NT2/D1 (cell line): ENCODE measurements around the gene ZNF488.

Experiments used
- DNase-seq: peaks from one replicate; pipeline ENCODE4 v3.0.0-alpha.2; 2011; ENCODE audit warnings: low read depth, low spot score
- H3K27me3 ChIP-seq: 2 replicates; pipeline ENCODE4 v1.6.0; 2011; ENCODE audit warnings: mild to moderate bottlenecking; ENCODE audit not compliant: insufficient read length, insufficient read depth
- H3K36me3 ChIP-seq: 2 replicates; pipeline ENCODE4 v1.6.1; 2011; ENCODE audit warnings: mild to moderate bottlenecking, low read length, mixed read lengths; ENCODE audit not compliant: insufficient read depth, insufficient read length
- H3K4me1 ChIP-seq: 2 replicates; pipeline ENCODE4 v1.5.1; 2011; ENCODE audit not compliant: insufficient read depth, insufficient read length
- H3K4me3 ChIP-seq: 2 replicates; pipeline ENCODE4 v1.5.1; 2011; ENCODE audit warnings: low read depth; ENCODE audit not compliant: insufficient read length
- H3K9ac ChIP-seq: 2 replicates; pipeline ENCODE4 v1.6.0; 2011; ENCODE audit warnings: low read depth; ENCODE audit not compliant: insufficient read length
- H3K9me3 ChIP-seq: 2 replicates; pipeline ENCODE4 v1.5.1; 2011; ENCODE audit warnings: mild to moderate bottlenecking, low read length; ENCODE audit not compliant: insufficient read depth
- SUZ12 ChIP-seq: IDR thresholded peaks from 2 replicates; pipeline ENCODE4 v1.6.1; 2011; ENCODE audit not compliant: insufficient read length, insufficient read depth; ENCODE audit errors: extremely low read depth
- YY1 ChIP-seq: IDR thresholded peaks from 2 replicates; pipeline ENCODE4 v1.6.1; 2011; ENCODE audit not compliant: insufficient read length, insufficient read depth
- ZNF274 ChIP-seq: IDR thresholded peaks from 2 replicates; pipeline ENCODE4 v1.6.1; 2011; ENCODE audit warnings: mild to moderate bottlenecking, low read depth, low read length

Gene ZNF488

DNA sequence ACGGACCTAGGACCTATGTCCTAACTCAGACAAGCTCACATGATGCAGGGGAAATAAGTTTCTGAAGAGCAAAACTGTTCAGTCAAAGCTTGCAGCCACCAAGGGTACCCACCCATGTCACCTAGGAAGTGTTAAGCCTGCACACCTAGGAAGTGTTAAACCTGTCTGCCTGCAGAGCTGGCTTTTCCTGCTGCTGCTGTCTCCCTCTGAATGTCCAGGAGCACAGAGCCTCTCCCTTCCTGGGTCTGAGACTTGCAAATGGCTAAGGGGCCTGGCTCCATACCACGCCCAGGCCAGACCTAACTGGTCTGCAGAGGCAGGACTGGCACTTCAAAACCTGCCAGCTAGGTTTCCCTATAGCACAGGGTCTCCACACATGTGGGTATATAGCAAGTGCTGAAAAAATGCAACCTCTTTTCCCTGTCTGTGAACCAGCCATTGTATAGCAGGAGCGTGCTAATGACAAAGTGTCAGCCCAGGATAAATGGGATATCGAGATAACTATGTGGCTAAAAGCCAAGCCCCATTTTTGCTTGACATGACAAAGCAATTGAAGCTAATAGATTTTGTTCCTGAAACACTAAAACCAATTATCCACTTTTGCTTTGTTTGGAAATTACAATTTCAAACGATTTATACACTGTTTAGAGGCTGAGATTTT lies 60.3 kb downstream of the ZNF488 start:
- Histone ChIP-seq H3K4me3 (no peak overlapping the region), H3K36me3 (no peaks in the 10 kb centered on the region), H3K9ac (no peak overlapping the region), H3K27me3 (no peaks in the 10 kb centered on the region), H3K9me3 (no peaks in the 10 kb centered on the region), H3K4me1 (peaks cover 2% of the 10 kb centered on the region)
- no peak for TF ChIP-seq SUZ12
- no peak for TF ChIP-seq YY1
- TF ChIP-seq ZNF274: no peak
- no peak for DNase-seq

- Histone ChIP-seq H3K4me1 (peaks cover 2% of the 10 kb centered on the region), H3K4me3 (no peak overlapping the region), H3K9me3 (no peaks in the 10 kb centered on the region), H3K36me3 (no peaks in the 10 kb centered on the region), H3K9ac (no peak overlapping the region), H3K27me3 (no peaks in the 10 kb centered on the region)
- DNase-seq: no peak
- no peak for TF ChIP-seq YY1
- TF ChIP-seq SUZ12: no peak
- TF ChIP-seq ZNF274: no peak
These were observed 61.0 kb downstream of the ZNF488 start for GRCh38 chr10:47323087-47323486.

- H3K27me3 ChIP-seq: no peaks in the 10 kb centered on the region
- TF ChIP-seq SUZ12: no peak
- TF ChIP-seq ZNF274: no peak
- no peak for TF ChIP-seq YY1
- H3K4me1 ChIP-seq: peaks cover 2% of the 10 kb centered on the region
- H3K9me3 ChIP-seq: no peaks in the 10 kb centered on the region
- DNase-seq: no peak
- no peak within 1 kb of the TSS for H3K4me3 ChIP-seq
- no peaks in the 10 kb centered on the region for H3K36me3 ChIP-seq
- H3K9ac ChIP-seq: no peak within 1 kb of the TSS
These were observed 61.6 kb downstream of the ZNF488 start, which contains the start of gene GDF2 for GRCh38 chr10:47322300-47323061. Gene GDF2 (plus strand): TSS chr10:47322454. CDS start chr10:47322669, 215 bp downstream.

DNA sequence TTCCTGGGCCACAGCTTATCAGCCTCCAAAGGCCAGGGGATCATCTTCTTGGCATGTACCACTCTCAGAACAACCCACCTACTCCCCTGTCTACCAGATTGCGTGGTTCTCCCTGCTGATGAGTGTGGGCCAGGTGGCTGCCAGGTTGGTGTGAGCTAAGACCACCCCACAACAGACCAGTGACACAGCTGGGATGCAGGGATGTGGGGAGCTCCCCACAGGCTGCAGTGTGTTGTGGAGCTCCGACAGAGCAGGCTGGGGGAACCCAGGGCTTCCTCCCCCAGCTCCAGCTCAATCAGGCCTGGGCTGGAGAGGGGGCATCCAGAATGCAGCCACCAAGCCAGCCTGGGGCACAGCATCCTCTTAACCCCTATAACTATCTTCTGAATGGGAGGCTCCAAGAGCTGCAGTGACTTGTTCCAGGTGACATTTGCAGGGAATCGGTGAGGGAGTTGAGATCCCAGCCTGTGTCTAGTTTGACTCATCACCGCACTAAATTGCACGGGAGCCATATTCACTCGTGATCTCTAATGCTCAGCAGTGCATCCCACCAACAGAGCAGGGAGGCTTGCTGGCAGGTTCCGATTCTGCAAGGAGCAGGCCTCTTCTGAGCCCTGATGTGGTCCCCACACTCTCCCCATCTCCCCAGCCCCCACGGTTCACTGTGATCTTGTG lies 62.4 kb downstream of the ZNF488 start:
- no peaks in the 10 kb centered on the region for H3K36me3 ChIP-seq
- no peaks in the 10 kb centered on the region for H3K9me3 ChIP-seq
- TF ChIP-seq ZNF274: no peak
- TF ChIP-seq SUZ12: no peak
- TF ChIP-seq YY1: no peak
- H3K9ac ChIP-seq: no peak overlapping the region
- DNase-seq: no peak
- no peaks in the 10 kb centered on the region for H3K27me3 ChIP-seq
- peaks cover 2% of the 10 kb centered on the region for H3K4me1 ChIP-seq
- no peak overlapping the region for H3K4me3 ChIP-seq

GRCh38 chr10:47320812-47321211 lies 63.3 kb downstream of the ZNF488 start:
- H3K4me1 ChIP-seq: peaks cover 2% of the 10 kb centered on the region
- TF ChIP-seq ZNF274 (no peak), YY1 (no peak), SUZ12 (no peak)
- H3K36me3 ChIP-seq: no peaks in the 10 kb centered on the region
- no peaks in the 10 kb centered on the region for H3K27me3 ChIP-seq
- no peak for DNase-seq
- no peak overlapping the region for H3K9ac ChIP-seq
- no peak overlapping the region for H3K4me3 ChIP-seq
- H3K9me3 ChIP-seq: no peaks in the 10 kb centered on the region

DNA sequence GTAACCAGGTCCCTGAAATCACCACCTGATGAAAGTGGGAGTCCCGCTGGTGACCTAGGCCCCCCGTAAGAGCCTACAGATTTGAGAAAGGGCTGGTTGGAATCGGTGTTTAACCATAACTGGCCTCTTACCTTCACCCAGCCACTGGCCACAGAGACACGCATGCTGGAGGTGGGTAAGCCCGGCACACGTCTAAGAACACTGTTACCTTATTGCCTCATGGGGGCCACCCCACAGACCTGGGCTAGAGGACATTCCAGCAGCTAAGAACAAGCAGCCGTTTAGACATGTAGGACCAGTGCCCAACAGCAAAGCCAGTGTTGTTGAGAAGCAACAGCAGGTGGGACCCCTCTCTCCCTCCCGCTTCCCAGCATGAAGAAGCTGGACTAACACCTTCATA lies 64.3 kb downstream of the ZNF488 start:
- TF ChIP-seq YY1 (no peak), SUZ12 (no peak), ZNF274 (no peak)
- no peak for DNase-seq
- peaks cover 2% of the 10 kb centered on the region for H3K4me1 ChIP-seq
- no peaks in the 10 kb centered on the region for H3K36me3 ChIP-seq
- no peaks in the 10 kb centered on the region for H3K27me3 ChIP-seq
- H3K9ac ChIP-seq: no peak overlapping the region
- no peaks in the 10 kb centered on the region for H3K9me3 ChIP-seq
- H3K4me3 ChIP-seq: no peak overlapping the region

DNA sequence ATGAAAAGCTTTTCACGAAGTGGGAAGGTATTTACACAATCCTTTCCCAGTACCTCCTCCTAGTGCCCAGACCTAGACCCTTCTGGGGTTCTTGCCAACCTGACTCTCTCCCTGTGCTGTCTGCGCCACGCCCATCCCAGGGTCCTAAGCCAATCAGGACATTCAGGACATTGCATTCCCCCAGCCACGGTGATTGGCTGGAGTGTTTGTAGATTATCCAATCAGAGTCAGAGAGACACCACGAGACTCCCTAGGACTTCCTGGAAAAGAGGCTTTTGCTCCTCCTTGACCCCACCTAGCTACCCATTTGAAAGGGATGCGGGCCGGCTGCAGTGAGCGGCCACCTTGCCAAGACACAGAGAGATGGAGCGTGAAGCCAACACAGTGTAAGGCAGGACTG lies 65.4 kb downstream of the ZNF488 start:
- Histone ChIP-seq H3K9me3 (no peaks in the 10 kb centered on the region), H3K9ac (no peak overlapping the region), H3K27me3 (no peaks in the 10 kb centered on the region), H3K36me3 (no peaks in the 10 kb centered on the region), H3K4me3 (no peak overlapping the region), H3K4me1 (peaks cover 2% of the 10 kb centered on the region)
- DNase-seq: no peak
- no peak for TF ChIP-seq SUZ12
- TF ChIP-seq ZNF274: no peak
- no peak for TF ChIP-seq YY1
